ENCODE results near the gene UGGT1.
"Not testable (repeated sequence)": the region's sequence is repeated elsewhere in the genome, so short reads cannot be mapped to it uniquely, and the experiment has no call there.

UGGT1 gene

GRCh38 chr2:128172191-128172590, 81.2 kb downstream of the UGGT1 start:
- no peaks in the 10 kb centered on the region for H3K79me1 ChIP-seq (ENCODE audit: low read length)
- no peak overlapping the region for H3K27ac ChIP-seq (ENCODE audit: low read depth, low read length)
- no peak overlapping the region for H4K12ac ChIP-seq (ENCODE audit: low read depth, low read length)
- no peak overlapping the region for H3K18ac ChIP-seq (ENCODE audit: low read length)
- no peaks in the 10 kb centered on the region for H3K9me3 ChIP-seq (ENCODE audit: insufficient read depth, low read depth, low read length)
- H2AFZ ChIP-seq (ENCODE audit: insufficient read depth, low read length, poor library complexity), result no peak overlapping the region
- no peak overlapping the region for H3K4ac ChIP-seq (ENCODE audit: low read depth, low read length)
- H4K8ac ChIP-seq (ENCODE audit: low read depth, low read length), result no peak overlapping the region
- DNase-seq, result peak; percentile 7 to 58
- no peak overlapping the region for H4K91ac ChIP-seq (ENCODE audit: low read depth, low read length)
- no peaks in the 10 kb centered on the region for H3K27me3 ChIP-seq (ENCODE audit: insufficient read depth, low read length)
- no peak overlapping the region for H3K9ac ChIP-seq (ENCODE audit: low read length)
- H3K14ac ChIP-seq (ENCODE audit: low read length), result no peak overlapping the region
- no peak overlapping the region for H3K4me2 ChIP-seq (ENCODE audit: low read length)
- no peak overlapping the region for H2BK120ac ChIP-seq (ENCODE audit: insufficient read depth, low read length, poor library complexity)
- H3K79me2 ChIP-seq (ENCODE audit: control insufficient read depth, insufficient read depth, low read length, poor library complexity), result no peaks in the 10 kb centered on the region
- H2BK5ac ChIP-seq (ENCODE audit: low read depth, low read length, poor library complexity), result no peak overlapping the region
- WGBS (ENCODE audit: extremely low coverage, insufficient coverage, insufficient read length), result no CpG with 5 or more reads among the region's 5 CpGs
- H3K23ac ChIP-seq (ENCODE audit: low read length), result no peak overlapping the region
- H3K36me3 ChIP-seq (ENCODE audit: control insufficient read depth in 1 of 2, insufficient read depth in 2 of 2, low read length in 2 of 2), result peaks cover 28 to 39% of the 10 kb centered on the region in 2 experiments
- H2AK5ac ChIP-seq (ENCODE audit: low read length), result no peak overlapping the region
- H3K4me3 ChIP-seq (ENCODE audit: low read depth, low read length), result peak overlapping the region; percentile 10
- peaks cover 0 to 2% of the 10 kb centered on the region in 2 experiments for H3K4me1 ChIP-seq (ENCODE audit: control insufficient read depth in 1 of 2, insufficient read depth in 2 of 2, low read length in 2 of 2)
- H2BK12ac ChIP-seq (ENCODE audit: low read length), result no peak overlapping the region

DNA sequence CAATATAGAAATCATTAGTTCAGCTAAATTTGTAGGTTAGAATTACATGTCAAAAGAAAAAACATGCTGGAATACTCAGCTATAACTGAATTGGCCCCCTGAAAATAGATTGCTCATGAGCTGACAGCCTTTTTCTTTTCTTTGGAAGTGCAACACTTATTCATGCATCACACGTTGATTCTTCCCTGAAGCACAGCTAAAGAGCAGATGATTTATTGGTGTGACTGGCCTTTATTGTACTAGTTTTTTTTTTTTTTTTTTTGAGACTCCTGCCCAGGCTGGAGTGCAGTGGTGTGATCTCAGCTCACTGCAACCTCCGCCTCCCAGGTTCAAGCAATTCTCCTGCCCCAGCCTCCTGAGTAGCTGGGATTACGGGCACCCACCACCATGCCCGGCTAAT, 83.1 kb downstream of the UGGT1 start:
- no CpG with 5 or more reads among the region's 4 CpGs for WGBS (ENCODE audit: extremely low coverage, insufficient coverage, insufficient read length)
- not testable (repeated sequence) for H3K4me3 ChIP-seq (ENCODE audit: low read depth, low read length); H2AK5ac ChIP-seq (ENCODE audit: low read length); H4K8ac ChIP-seq (ENCODE audit: low read depth, low read length); H3K27me3 ChIP-seq (ENCODE audit: insufficient read depth, low read length); H3K79me2 ChIP-seq (ENCODE audit: control insufficient read depth, insufficient read depth, low read length, poor library complexity); H3K4me1 ChIP-seq (ENCODE audit: control insufficient read depth in 1 of 2, insufficient read depth in 2 of 2, low read length in 2 of 2); H2AFZ ChIP-seq (ENCODE audit: insufficient read depth, low read length, poor library complexity); H3K4ac ChIP-seq (ENCODE audit: low read depth, low read length); H3K18ac ChIP-seq (ENCODE audit: low read length); H2BK5ac ChIP-seq (ENCODE audit: low read depth, low read length, poor library complexity); H2BK12ac ChIP-seq (ENCODE audit: low read length); H3K9ac ChIP-seq (ENCODE audit: low read length); H3K4me2 ChIP-seq (ENCODE audit: low read length); H3K14ac ChIP-seq (ENCODE audit: low read length); H3K23ac ChIP-seq (ENCODE audit: low read length); H4K91ac ChIP-seq (ENCODE audit: low read depth, low read length); H3K79me1 ChIP-seq (ENCODE audit: low read length); H4K12ac ChIP-seq (ENCODE audit: low read depth, low read length); H3K9me3 ChIP-seq (ENCODE audit: insufficient read depth, low read depth, low read length); DNase-seq; H3K27ac ChIP-seq (ENCODE audit: low read depth, low read length); H2BK120ac ChIP-seq (ENCODE audit: insufficient read depth, low read length, poor library complexity)
- H3K36me3 ChIP-seq (ENCODE audit: control insufficient read depth in 1 of 2, insufficient read depth in 2 of 2, low read length in 2 of 2), result peaks cover 24 to 48% of the 10 kb centered on the region in 2 experiments

DNA sequence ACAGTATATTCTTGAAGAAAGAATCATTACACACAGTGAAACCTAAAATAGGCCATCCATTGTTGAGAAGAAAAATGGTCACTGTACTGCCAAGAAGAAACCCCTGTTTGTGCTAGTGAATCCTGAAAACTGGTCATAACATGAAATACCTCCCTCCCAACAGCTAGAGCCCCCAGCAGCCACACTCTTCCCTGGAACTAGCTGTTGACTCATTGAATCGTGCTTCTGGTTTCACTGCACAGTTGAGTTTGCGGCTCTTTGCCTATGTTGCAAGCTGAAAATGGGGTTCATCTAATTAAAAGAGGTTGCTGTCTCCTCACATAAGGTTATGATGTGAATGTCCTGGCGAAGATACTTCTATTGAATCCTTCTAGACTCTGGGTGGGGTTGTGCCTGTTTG, 86.3 kb downstream of the UGGT1 start:
- Histone ChIP-seq H3K23ac (ENCODE audit: low read length) (no peak overlapping the region), H3K4ac (ENCODE audit: low read depth, low read length) (no peak overlapping the region)
- no CpG with 5 or more reads among the region's 3 CpGs for WGBS (ENCODE audit: extremely low coverage, insufficient coverage, insufficient read length)

GRCh38 chr2:128178149-128178649, 87.2 kb downstream of the UGGT1 start:
- H2BK12ac ChIP-seq (ENCODE audit: low read length), result no peak overlapping the region
- H4K8ac ChIP-seq (ENCODE audit: low read depth, low read length), result no peak overlapping the region
- no peaks in the 10 kb centered on the region for H3K27me3 ChIP-seq (ENCODE audit: insufficient read depth, low read length)
- no peak overlapping the region for H3K4me2 ChIP-seq (ENCODE audit: low read length)
- no peak overlapping the region for H2BK5ac ChIP-seq (ENCODE audit: low read depth, low read length, poor library complexity)
- H3K4ac ChIP-seq (ENCODE audit: low read depth, low read length), result no peak overlapping the region
- no peak overlapping the region for H3K18ac ChIP-seq (ENCODE audit: low read length)
- H2BK120ac ChIP-seq (ENCODE audit: insufficient read depth, low read length, poor library complexity), result no peak overlapping the region
- no peaks in the 10 kb centered on the region for H3K79me1 ChIP-seq (ENCODE audit: low read length)
- H3K27ac ChIP-seq (ENCODE audit: low read depth, low read length), result no peak overlapping the region
- H2AFZ ChIP-seq (ENCODE audit: insufficient read depth, low read length, poor library complexity), result no peak overlapping the region
- H4K12ac ChIP-seq (ENCODE audit: low read depth, low read length), result no peak overlapping the region
- no peaks in the 10 kb centered on the region for H3K9me3 ChIP-seq (ENCODE audit: insufficient read depth, low read depth, low read length)
- DNase-seq, result no peak
- peaks cover 16 to 47% of the 10 kb centered on the region in 2 experiments for H3K36me3 ChIP-seq (ENCODE audit: control insufficient read depth in 1 of 2, insufficient read depth in 2 of 2, low read length in 2 of 2)
- WGBS (ENCODE audit: extremely low coverage, insufficient coverage, insufficient read length), result no CpG with 5 or more reads among the region's 8 CpGs
- H3K79me2 ChIP-seq (ENCODE audit: control insufficient read depth, insufficient read depth, low read length, poor library complexity), result no peaks in the 10 kb centered on the region
- no peak overlapping the region for H4K91ac ChIP-seq (ENCODE audit: low read depth, low read length)
- H3K4me1 ChIP-seq (ENCODE audit: control insufficient read depth in 1 of 2, insufficient read depth in 2 of 2, low read length in 2 of 2), result no peaks in the 10 kb centered on the region
- H3K9ac ChIP-seq (ENCODE audit: low read length), result no peak overlapping the region
- H2AK5ac ChIP-seq (ENCODE audit: low read length), result no peak overlapping the region
- no peak overlapping the region for H3K14ac ChIP-seq (ENCODE audit: low read length)
- no peak overlapping the region for H3K4me3 ChIP-seq (ENCODE audit: low read depth, low read length)
- H3K23ac ChIP-seq (ENCODE audit: low read length), result no peak overlapping the region

More for the DNA sequence above, 86.3 kb downstream of the UGGT1 start:
- H3K14ac ChIP-seq (ENCODE audit: low read length), result no peak overlapping the region
- H3K9ac ChIP-seq (ENCODE audit: low read length), result no peak overlapping the region
- H3K79me1 ChIP-seq (ENCODE audit: low read length), result no peaks in the 10 kb centered on the region
- H2AK5ac ChIP-seq (ENCODE audit: low read length), result no peak overlapping the region
- H3K18ac ChIP-seq (ENCODE audit: low read length), result no peak overlapping the region
- H2AFZ ChIP-seq (ENCODE audit: insufficient read depth, low read length, poor library complexity), result no peak overlapping the region
- H3K27me3 ChIP-seq (ENCODE audit: insufficient read depth, low read length), result no peaks in the 10 kb centered on the region
- H3K9me3 ChIP-seq (ENCODE audit: insufficient read depth, low read depth, low read length), result no peaks in the 10 kb centered on the region
- H3K36me3 ChIP-seq (ENCODE audit: control insufficient read depth in 1 of 2, insufficient read depth in 2 of 2, low read length in 2 of 2), result peaks cover 16 to 47% of the 10 kb centered on the region in 2 experiments
- H4K91ac ChIP-seq (ENCODE audit: low read depth, low read length), result no peak overlapping the region
- H3K27ac ChIP-seq (ENCODE audit: low read depth, low read length), result no peak overlapping the region
- no peak overlapping the region for H3K4me2 ChIP-seq (ENCODE audit: low read length)
- no peaks in the 10 kb centered on the region for H3K79me2 ChIP-seq (ENCODE audit: control insufficient read depth, insufficient read depth, low read length, poor library complexity)
- no peak overlapping the region for H2BK5ac ChIP-seq (ENCODE audit: low read depth, low read length, poor library complexity)
- H3K4me1 ChIP-seq (ENCODE audit: control insufficient read depth in 1 of 2, insufficient read depth in 2 of 2, low read length in 2 of 2), result no peaks in the 10 kb centered on the region
- H4K12ac ChIP-seq (ENCODE audit: low read depth, low read length), result no peak overlapping the region
- no peak for DNase-seq
- H2BK120ac ChIP-seq (ENCODE audit: insufficient read depth, low read length, poor library complexity), result no peak overlapping the region
- no peak overlapping the region for H4K8ac ChIP-seq (ENCODE audit: low read depth, low read length)
- no peak overlapping the region for H2BK12ac ChIP-seq (ENCODE audit: low read length)
- H3K4me3 ChIP-seq (ENCODE audit: low read depth, low read length), result no peak overlapping the region

Data from trophoblast cell (in vitro differentiated cells and primary cell).